Fibroblast of upper back skin (primary cell): ENCODE results near the gene GFM1.
"Not testable (repeated sequence)": the region's sequence is repeated elsewhere in the genome, so short reads cannot be mapped to it uniquely, and the experiment has no call there.

Source experiments
- DNase-seq: peaks from one replicate; pipeline ENCODE4 v3.0.0-alpha.2; 2013

Gene GFM1

GRCh38 chr3:158679547-158680000, 35.2 kb downstream of the GFM1 start:
- peak; percentile 23 for DNase-seq

DNA sequence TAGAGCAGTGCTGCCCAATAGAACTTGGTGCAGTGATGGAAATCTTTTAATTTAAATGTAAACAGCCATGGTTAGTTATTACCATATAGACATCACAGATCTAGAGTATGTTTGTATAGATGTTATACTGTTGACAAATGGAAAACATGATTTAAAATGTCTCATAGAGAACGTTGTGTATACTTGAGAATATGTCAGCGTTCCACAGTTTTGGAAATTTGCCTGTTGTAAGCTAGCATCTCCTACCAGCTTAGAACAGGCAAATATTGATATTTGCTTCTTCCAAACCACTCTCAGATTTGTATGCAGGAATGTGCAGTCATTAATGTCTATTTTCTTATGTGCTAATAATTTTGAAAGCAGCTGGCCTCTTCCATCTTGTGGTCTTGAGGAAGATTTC, 36.5 kb downstream of the GFM1 start:
- no peak for DNase-seq

GRCh38 chr3:158683230-158683962, 39.1 kb downstream of the GFM1 start:
- DNase-seq: peak; percentile 66

DNA sequence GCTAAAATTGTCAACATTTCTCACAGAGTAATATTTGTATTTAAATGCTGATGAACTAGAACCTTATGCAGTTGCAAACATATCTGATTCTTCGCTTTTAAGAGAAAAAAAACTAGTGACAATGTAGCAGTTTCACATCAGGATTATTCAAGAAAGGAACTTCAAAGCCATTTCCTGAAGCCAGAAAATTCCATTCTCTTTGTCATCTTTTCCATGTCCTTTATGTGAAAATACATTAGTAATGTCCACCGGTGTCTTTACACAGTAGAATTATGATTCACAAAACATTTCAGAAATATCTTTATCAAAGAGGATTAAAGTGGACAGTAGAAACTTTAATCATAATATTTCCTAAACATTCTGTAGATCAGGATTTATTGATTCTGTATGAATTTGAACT, 40.8 kb downstream of the GFM1 start:
- peak; percentile 42 for DNase-seq

DNA sequence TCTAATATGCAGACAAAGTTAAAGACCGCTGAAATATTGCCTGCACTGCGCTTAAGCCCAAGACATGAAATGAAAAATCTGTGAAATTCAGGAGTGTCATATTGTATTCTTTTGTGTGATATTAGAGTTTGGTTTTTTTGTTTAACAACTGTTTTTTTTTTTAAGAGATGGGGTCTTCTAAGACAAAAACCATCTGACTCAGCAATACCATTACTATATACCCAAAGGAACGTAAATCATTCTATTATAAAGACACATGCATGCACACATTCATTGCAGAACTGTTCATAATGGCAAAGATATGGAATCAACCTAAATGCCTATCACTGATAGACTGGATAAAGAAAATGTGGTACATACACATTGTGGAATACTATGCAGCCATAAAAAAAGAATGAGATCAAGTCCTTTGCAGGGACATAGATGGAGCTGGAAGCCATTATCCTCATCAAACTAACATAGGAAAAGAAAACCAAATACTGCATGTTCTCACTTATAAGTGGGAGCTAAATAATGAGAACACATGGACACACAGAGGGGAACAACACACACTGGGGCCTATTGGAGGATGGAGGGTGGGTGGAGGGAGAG, 49.6 kb downstream of the GFM1 start:
- not testable (repeated sequence) for DNase-seq

- DNase-seq: peak; percentile 53
Observed at GRCh38 chr3:158696618-158697017, 52.3 kb downstream of the GFM1 start.

- DNase-seq: no peak
Observed at GRCh38 chr3:158700559-158700958, 56.2 kb downstream of the GFM1 start.

GRCh38 chr3:158701420-158702065, 57.2 kb downstream of the GFM1 start:
- DNase-seq: peak; percentile 36

GRCh38 chr3:158702815-158703481, 58.6 kb downstream of the GFM1 start:
- DNase-seq: peak; percentile 77

- DNase-seq: no peak
Observed at GRCh38 chr3:158703566-158703965, 59.2 kb downstream of the GFM1 start.

DNA sequence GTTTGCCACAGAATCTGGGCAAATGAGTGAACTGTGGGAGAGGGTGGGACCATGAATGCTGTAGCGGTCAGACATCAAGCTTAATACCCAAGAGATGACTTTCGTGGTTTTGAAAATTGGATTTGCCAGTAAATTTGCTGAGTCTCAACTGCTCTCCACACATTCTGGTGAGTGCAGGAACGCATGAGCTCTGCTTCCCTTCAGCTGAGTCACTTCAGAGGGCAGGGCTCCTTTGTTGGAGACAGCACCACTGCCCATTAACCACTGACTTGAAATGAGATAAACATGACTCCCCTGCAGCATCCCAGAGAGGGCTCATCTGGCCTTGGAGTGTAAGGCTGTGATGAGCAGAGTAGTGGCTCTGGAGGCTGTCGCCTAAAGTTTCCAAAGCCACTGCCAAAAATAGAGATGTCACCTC, 65.3 kb downstream of the GFM1 start:
- peak; percentile 99 for DNase-seq

DNA sequence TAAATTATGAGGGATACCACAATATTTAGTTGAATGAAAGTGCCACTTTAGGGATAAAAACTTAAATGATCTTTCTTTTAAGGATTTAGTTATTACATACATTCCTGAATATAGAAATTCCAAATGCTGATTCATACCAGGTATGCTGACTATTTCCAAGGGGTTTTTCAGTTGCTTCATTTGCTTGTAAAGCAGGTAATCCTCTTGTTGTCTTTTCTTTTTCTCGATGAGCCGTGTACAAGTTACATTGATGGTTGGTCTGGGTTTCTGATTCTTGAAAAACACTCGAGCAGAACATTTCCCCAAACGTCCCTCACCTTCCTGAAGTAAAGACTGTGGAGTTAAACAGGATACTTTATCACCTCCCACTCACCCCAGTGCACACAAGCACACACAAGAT, 66.3 kb downstream of the GFM1 start:
- no peak for DNase-seq

- DNase-seq: peak; percentile 94
Observed at GRCh38 chr3:158711886-158712285, 67.6 kb downstream of the GFM1 start.

GRCh38 chr3:158712443-158712842, 68.1 kb downstream of the GFM1 start:
- DNase-seq: no peak

- DNase-seq: peak; percentile 48
Observed at GRCh38 chr3:158713094-158713499, 68.8 kb downstream of the GFM1 start.

- DNase-seq: no peak
Observed at GRCh38 chr3:158717576-158717975, 73.2 kb downstream of the GFM1 start.

DNA sequence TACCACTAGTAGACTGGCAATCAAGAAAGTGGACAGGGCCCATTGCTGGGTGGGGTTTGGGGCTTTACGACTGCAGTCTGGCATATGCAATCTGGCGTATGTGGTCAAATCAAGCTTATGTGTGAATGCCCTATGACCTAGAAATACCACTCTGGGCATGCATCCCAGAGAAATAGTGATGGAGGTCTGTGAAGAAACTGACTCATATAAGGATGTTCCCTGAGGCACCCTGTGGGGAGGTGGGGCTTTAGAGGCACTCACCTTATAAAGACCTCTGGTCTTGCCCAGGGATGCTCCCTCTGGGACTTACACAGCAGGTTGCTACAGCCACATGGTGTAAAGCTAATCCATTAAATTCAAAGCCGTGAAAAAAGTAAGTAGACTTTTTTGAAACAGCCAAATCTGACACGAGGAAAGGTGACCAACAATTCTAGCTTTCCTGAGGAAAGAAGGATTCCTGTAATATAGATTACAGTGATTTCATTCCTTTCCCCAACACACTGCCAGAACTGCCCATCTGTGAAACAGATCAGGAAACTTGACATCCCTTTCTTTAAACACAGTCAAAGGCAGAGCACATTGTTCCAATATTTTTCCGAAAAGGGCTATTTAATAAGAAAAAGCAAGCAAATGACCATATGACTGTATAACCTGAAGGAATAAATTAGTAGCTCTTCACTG, 74.3 kb downstream of the GFM1 start:
- peak; percentile 93 for DNase-seq

- no peak for DNase-seq
Observed at GRCh38 chr3:158722108-158722507, 77.8 kb downstream of the GFM1 start.

- no peak for DNase-seq
Observed at GRCh38 chr3:158723991-158724390, 79.7 kb downstream of the GFM1 start.

DNA sequence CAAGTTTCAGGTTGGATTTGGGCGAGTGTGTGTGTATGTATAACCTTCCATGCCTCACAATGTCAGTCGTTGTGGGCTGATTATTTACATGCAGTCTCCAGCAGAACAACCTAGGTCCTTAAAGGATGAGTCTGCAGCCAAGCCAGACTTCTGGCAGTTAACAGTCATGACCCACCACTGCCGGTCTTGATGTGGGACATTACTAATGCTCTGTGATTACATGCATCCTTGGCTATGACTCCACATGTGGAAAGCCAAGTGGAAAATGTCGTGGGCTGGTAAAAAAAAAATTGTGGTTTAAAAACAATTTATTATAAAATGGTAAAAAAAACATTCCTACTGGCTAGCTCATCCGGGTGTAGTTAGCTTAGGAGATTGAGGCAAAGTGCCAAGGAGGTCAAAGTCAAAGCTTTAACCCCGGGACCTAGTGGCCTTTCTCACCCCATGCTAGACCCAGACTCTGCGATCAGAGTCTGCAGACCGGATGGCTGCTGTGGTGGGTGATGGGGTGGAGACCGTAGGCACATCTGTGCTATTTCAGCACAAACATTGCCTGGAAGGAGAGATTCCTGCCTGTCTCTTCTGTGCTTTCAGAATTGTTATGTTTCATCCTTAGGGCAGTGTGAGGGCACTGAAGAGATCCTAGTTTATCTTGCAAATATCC, 81.2 kb downstream of the GFM1 start:
- DNase-seq: peak; percentile 98

- DNase-seq: peak; percentile 77
Observed at GRCh38 chr3:158727206-158728060, 83.1 kb downstream of the GFM1 start.

GRCh38 chr3:158728061-158728377, 83.7 kb downstream of the GFM1 start:
- DNase-seq: no peak
